Stomach (tissue), 4 donors: ENCODE measurements around the gene SIGLEC6.

Source experiments
- CTCF ChIP-seq, 7 experiments: fragments of 450-650 bp in 4 of 7; fragments of 200-600 bp in 3 of 7; sonication (generic) in 3 of 7; IDR thresholded peaks; one replicate each; pipeline ENCODE4 v1.5.1; 2016 to 2019; ENCODE audit warnings: antibody characterized with exemption in 7 of 7, control low read depth in 2 of 7, mild to moderate bottlenecking in 1 of 7
- POLR2AphosphoS5 ChIP-seq, 3 donors: sonication (generic); formaldehyde crosslinking; IDR thresholded peaks; one replicate each; pipeline ENCODE4 v1.6.1; 2016; ENCODE audit warnings: antibody characterized with exemption in 3 of 3

- TF ChIP-seq CTCF (IDR thresholded peaks at IDR 0.05) = no peak
- no peak for TF ChIP-seq POLR2AphosphoS5 (IDR thresholded peaks at IDR 0.05)
Observed at GRCh38 chr19:51548213-51548651, 16.8 kb upstream of the SIGLEC6 start.
